ENCODE data around the gene TEX12. TPM values are rescaled to one million over a fixed set of nuclear protein-coding genes. Genes with fewer than 3 reads are reported as not detected.
"Not testable (repeated sequence)": the region's sequence is repeated elsewhere in the genome, so short reads cannot be mapped to it uniquely, and the experiment has no call there.

Gene TEX12
- total RNA-seq, 1 donor from 2014 or later: not detected

GRCh38 chr11:112178936-112179335, 11.8 kb downstream of the TEX12 start:
- TF ChIP-seq CTCF (IDR thresholded peaks at IDR 0.05; ENCODE audit: insufficient read depth, low read length, poor library complexity, severe bottlenecking): no peak
- H3K36me3 ChIP-seq (ENCODE audit: control insufficient read depth, insufficient read depth, low read length): no peaks in the 10 kb centered on the region
- H3K4me3 ChIP-seq (ENCODE audit: low read depth, low read length): no peak overlapping the region
- no peak for DNase-seq (ENCODE audit: low read depth)
- H3K27me3 ChIP-seq (ENCODE audit: control insufficient read depth, insufficient read depth, low read length): no peaks in the 10 kb centered on the region

GRCh38 chr11:112179601-112180000, 12.4 kb downstream of the TEX12 start:
- no peak for DNase-seq (ENCODE audit: low read depth)
- no peaks in the 10 kb centered on the region for H3K27me3 ChIP-seq (ENCODE audit: control insufficient read depth, insufficient read depth, low read length)
- TF ChIP-seq CTCF (IDR thresholded peaks at IDR 0.05; ENCODE audit: insufficient read depth, low read length, poor library complexity, severe bottlenecking): no peak
- H3K4me3 ChIP-seq (ENCODE audit: low read depth, low read length): no peak overlapping the region
- no peaks in the 10 kb centered on the region for H3K36me3 ChIP-seq (ENCODE audit: control insufficient read depth, insufficient read depth, low read length)

GRCh38 chr11:112182867-112183266, 15.7 kb downstream of the TEX12 start:
- Histone ChIP-seq H3K36me3 (ENCODE audit: control insufficient read depth, insufficient read depth, low read length) (no peaks in the 10 kb centered on the region), H3K4me3 (ENCODE audit: low read depth, low read length) (no peak overlapping the region), H3K27me3 (ENCODE audit: control insufficient read depth, insufficient read depth, low read length) (no peaks in the 10 kb centered on the region)
- TF ChIP-seq CTCF (IDR thresholded peaks at IDR 0.05; ENCODE audit: insufficient read depth, low read length, poor library complexity, severe bottlenecking): no peak
- no peak for DNase-seq (ENCODE audit: low read depth)

- Histone ChIP-seq H3K36me3 (ENCODE audit: control insufficient read depth, insufficient read depth, low read length) (no peaks in the 10 kb centered on the region), H3K4me3 (ENCODE audit: low read depth, low read length) (no peak overlapping the region), H3K27me3 (ENCODE audit: control insufficient read depth, insufficient read depth, low read length) (no peaks in the 10 kb centered on the region)
- TF ChIP-seq CTCF (IDR thresholded peaks at IDR 0.05; ENCODE audit: insufficient read depth, low read length, poor library complexity, severe bottlenecking): no peak
- DNase-seq (ENCODE audit: low read depth): no peak
Measured at GRCh38 chr11:112185883-112186282, 18.7 kb downstream of the TEX12 start.

GRCh38 chr11:112186304-112186703, 19.1 kb downstream of the TEX12 start:
- no peak overlapping the region for H3K4me3 ChIP-seq (ENCODE audit: low read depth, low read length)
- H3K36me3 ChIP-seq (ENCODE audit: control insufficient read depth, insufficient read depth, low read length): no peaks in the 10 kb centered on the region
- DNase-seq (ENCODE audit: low read depth): no peak
- no peaks in the 10 kb centered on the region for H3K27me3 ChIP-seq (ENCODE audit: control insufficient read depth, insufficient read depth, low read length)
- no peak for TF ChIP-seq CTCF (IDR thresholded peaks at IDR 0.05; ENCODE audit: insufficient read depth, low read length, poor library complexity, severe bottlenecking)

- H3K36me3 ChIP-seq (ENCODE audit: control insufficient read depth, insufficient read depth, low read length); H3K4me3 ChIP-seq (ENCODE audit: low read depth, low read length): not testable (repeated sequence)
- peak; percentile 19 for DNase-seq (ENCODE audit: low read depth)
Measured at GRCh38 chr11:112195113-112195512, 27.9 kb downstream of the TEX12 start.

More at GRCh38 chr11:112195113-112195512, 27.9 kb downstream of the TEX12 start:
- H3K27me3 ChIP-seq (ENCODE audit: control insufficient read depth, insufficient read depth, low read length): not testable (repeated sequence)
